B cell (primary cell): ENCODE results near the gene ACER1.

ENCODE experiments used
- EZH2 ChIP-seq: IDR thresholded peaks from 2 replicates; pipeline ENCODE4 v1.6.1; 2012; ENCODE audit warnings: borderline replicate concordance, low read depth, mild to moderate bottlenecking, moderate library complexity, low read length; ENCODE audit not compliant: insufficient read depth, poor library complexity, severe bottlenecking
- TF ChIP-seq, protein P1 (sequence below): fragments of 200-600 bp; IDR thresholded peaks from one replicate; pipeline ENCODE4 v1.8.0; 2022; ENCODE audit warnings: antibody characterized with exemption, mild to moderate bottlenecking

GRCh38 chr19:6362027-6362350 lies 28.6 kb upstream of the ACER1 start:
- TF ChIP-seq EZH2, result no peak
- TF ChIP-seq, protein P1, sequence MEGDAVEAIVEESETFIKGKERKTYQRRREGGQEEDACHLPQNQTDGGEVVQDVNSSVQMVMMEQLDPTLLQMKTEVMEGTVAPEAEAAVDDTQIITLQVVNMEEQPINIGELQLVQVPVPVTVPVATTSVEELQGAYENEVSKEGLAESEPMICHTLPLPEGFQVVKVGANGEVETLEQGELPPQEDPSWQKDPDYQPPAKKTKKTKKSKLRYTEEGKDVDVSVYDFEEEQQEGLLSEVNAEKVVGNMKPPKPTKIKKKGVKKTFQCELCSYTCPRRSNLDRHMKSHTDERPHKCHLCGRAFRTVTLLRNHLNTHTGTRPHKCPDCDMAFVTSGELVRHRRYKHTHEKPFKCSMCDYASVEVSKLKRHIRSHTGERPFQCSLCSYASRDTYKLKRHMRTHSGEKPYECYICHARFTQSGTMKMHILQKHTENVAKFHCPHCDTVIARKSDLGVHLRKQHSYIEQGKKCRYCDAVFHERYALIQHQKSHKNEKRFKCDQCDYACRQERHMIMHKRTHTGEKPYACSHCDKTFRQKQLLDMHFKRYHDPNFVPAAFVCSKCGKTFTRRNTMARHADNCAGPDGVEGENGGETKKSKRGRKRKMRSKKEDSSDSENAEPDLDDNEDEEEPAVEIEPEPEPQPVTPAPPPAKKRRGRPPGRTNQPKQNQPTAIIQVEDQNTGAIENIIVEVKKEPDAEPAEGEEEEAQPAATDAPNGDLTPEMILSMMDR, result no peak
